GM21528 (cell line): Measurements from ENCODE around the gene FBXO8.

Experiments
- ATAC-seq: cut with Tn5 transposase; IDR thresholded peaks from one replicate; pipeline ENCODE4 v1.9.1; 2021; ENCODE audit warnings: mild to moderate bottlenecking, moderate library complexity; ENCODE audit not compliant: unreplicated experiment, low FRiP score

The FBXO8 gene

GRCh38 chr4:174252412-174252811 lies 31.1 kb downstream of the FBXO8 start:
- no peak for ATAC-seq

DNA sequence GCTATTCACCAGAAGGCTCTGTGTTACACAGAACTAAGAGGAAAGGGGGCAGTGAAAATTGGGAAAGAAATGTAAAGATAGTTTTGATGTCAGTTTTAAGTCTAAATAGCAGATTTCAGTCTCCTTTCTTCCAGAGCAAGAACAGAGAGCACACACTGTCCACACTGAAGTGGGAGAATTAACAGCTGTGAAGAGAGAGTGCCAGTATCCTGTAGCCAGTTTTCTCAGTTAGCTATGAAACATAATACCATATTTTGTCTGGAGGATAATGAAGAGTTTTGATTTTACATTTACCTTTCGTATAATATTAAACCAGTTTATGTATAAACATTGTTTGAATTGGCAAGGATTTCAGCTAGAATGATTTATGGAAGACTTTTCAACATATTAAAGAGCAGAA lies 35.1 kb downstream of the FBXO8 start:
- no peak for ATAC-seq

DNA sequence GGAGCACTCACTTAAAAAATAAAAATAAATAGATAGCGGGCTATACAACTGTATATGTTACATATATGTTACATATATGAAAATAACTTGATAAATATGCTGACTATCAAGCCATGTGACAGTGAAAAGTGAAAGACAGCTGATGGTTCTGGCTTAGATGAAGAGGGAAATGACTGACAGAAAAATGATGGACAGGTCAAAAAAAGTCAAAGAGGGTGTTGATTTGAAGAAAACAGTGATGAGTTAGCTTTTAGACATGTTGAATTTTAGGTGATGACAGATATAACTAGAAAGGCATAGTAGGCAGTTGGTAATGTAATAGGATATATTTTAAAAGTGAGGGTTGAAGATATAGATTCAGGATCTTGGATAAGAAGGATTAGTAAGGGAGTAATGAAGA lies 37.8 kb downstream of the FBXO8 start:
- no peak for ATAC-seq

DNA sequence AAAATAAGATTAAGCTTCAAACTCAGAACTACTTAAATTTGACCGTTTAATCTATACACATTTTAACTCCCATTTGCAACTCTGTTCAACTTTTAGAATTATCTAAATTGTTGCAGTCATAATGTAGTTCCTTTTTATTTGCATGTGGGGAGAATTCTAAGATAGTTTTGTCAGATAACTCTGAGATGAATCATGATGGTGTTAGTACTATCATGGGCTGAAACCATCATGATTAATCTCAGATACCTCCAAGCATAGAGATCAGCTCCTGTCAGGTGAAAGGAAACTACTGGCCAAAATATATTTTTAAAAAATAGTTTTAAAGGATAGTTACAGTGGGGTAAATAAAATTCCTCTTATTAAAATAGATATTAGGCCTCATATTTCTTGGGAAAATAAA lies 39.0 kb downstream of the FBXO8 start:
- no peak for ATAC-seq

DNA sequence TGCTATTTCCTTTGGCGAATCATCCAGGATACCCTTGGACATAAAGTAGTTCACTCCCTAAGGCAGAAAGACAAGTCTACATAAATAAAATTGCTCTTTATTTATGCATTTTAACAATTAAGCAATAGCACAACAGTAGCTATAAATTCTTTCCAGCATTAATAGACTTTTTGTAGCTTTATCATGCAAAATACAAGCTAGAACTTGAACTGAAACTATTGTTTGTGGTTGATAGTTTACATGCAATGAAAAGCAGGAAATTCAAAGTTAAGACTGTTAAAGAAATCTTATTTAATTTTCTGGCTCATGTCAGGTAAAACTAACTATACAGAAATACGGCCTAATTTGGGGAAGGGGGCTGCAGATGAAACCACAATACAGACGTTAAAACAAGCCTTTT lies 42.3 kb downstream of the FBXO8 start:
- ATAC-seq, result peak; percentile 50

- ATAC-seq, result no peak
Measured at GRCh38 chr4:174236359-174236758, 47.1 kb downstream of the FBXO8 start.

GRCh38 chr4:174230680-174231079 lies 52.8 kb downstream of the FBXO8 start:
- no peak for ATAC-seq

DNA sequence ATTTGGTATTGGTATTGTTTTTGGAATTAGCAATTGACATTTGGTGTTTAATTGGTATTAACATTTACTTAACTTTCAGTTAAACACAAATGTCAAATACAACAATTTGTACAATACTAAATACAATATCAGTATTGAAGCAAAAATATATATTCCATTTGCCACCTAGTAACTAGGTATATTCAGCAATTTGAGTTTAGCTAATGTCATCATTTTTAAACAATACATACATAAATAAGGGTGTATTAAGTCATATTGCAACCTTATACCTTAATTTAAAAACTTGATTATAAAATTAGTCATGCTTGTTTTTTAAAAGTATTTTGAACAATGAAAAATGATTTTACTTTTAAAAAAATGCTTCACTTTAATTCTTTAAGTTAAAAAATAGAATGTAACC lies 53.3 kb downstream of the FBXO8 start:
- ATAC-seq, result no peak

GRCh38 chr4:174228988-174229387 lies 54.5 kb downstream of the FBXO8 start:
- no peak for ATAC-seq

GRCh38 chr4:174225349-174226049 lies 58.0 kb downstream of the FBXO8 start:
- no peak for ATAC-seq

DNA sequence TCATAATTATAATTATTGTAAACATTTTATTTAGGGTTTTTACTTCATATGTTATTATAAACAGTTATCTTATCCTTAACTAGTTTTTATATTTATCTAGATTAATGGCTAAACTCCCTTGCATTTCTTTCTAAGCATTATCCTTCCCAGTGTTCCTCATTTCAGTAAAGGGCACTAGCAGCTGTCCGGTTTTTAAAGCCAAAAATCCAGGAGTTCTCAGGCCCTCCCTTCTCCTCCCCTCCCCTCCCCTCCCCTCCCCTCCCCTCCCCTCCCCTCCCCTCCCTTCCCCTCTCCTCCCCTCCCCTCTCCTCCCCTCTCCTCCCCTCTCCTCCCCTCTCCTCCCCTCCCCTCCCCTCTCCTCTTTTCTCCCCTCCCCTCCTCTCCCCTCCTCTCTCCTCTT lies 58.9 kb downstream of the FBXO8 start:
- ATAC-seq, result no peak

GRCh38 chr4:174222266-174222872 lies 61.1 kb downstream of the FBXO8 start:
- no peak for ATAC-seq

DNA sequence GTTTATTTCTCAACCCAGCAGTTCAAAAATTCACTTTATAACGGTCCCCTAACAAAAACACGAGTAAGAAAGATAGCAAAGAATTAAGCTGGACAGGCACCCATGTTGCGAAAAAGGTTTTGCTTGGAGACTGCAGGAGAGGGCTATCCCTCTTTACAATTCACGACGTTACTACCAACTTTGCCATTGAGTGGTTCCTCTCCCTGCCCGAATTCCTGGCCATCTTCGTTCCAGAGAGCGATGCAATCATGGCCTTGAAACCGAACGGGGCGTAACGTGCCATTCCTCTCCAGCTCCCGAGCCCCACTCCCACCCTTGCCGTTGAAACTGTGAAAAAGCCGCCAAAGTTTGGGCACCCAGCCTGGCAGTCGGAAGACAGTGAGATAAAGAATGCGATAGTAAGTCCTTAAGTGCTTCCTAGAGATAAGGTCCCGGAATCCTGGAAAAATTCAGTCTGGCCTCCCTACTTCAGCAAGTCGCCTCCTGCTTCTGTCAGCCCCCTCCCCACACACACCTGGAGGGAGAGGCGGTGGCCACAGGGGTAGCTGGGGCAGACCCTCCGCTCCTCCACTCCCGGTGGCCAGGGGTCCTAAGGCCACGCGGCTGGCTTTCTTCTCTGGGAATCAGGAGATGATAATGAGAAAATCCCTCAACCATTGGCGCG lies 65.2 kb downstream of the FBXO8 start:
- ATAC-seq, result no peak

GRCh38 chr4:174217273-174218126 lies 66.0 kb downstream of the FBXO8 start:
- no peak for ATAC-seq

DNA sequence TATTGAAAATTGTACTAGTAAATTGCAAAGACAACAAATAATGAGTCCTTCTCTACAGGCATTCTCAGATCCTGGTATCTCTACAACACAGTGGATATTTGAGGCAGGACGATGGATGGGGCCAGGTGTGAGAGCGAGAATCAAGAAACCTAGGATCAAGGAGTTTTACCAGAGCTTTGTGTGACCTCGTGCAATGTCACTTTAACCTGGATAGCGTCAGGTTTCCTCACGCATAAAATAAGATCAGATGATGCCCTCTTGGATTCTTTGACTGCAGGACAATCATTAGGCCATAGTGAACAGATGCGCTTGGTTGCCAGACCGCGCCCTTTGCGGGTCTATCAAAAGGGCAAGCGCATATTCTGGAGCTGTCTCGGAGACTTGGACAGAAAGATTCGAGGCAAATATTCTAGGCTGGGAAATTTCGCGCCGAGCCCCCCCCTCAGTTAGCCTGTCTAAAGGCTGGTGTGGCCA lies 66.6 kb downstream of the FBXO8 start:
- ATAC-seq, result no peak

DNA sequence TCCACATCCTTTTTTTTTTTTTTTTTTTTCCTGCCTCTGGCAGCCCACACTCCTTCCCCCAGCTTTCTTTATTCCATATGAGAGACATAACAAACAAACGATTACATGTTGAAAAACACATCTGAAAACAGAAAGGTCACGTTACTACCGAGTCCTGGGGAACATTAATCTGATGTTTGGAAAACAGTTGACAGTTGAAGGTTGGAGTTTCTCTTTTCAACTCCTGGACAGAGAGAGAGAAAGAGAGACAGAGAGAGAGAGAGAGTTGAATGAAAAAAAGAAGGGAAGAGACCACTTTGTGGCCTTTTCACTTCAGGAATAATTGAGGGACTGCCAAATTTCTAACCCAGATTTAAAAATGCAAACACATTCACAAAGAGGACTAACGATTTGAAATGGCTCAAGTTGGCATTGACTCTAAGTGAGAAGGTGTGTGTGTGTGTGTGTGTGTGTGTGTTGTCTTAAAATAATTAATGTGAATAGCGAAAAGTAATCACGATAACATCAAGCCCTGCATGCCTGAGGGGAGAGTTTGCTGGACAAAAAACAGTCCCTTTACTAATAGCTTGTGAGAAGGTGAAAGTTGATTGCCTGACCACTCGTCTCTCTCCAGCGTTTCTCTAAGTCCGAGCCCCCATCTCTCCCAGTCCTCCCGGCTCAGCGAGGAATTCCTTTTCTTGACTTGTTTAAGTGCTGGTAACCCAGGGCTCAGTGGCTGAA lies 67.3 kb downstream of the FBXO8 start:
- no peak for ATAC-seq

GRCh38 chr4:174215057-174215456 lies 68.4 kb downstream of the FBXO8 start:
- ATAC-seq, result no peak

GRCh38 chr4:174214101-174214878 lies 69.2 kb downstream of the FBXO8 start:
- ATAC-seq, result peak; percentile 43

GRCh38 chr4:174213731-174214100 lies 69.8 kb downstream of the FBXO8 start:
- ATAC-seq, result no peak

DNA sequence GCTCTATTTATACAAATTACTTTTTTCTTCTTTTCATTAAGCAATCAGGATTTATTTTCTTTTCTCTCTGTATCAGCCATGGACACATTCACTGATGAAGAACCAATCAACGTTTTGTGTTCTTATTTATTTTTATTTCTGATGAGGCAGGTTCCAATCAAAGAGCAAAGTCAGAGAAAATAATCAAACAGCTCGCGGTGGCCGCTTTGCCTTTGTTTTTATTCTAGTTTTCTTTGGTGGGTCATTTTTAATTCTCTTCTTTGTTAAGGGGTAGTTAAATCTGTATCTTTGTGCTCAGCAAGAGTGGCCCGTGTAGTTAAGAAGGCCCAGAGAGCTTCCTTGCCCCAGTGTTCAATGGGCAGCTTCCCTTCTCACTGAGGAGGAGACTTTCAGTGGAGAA lies 71.4 kb downstream of the FBXO8 start:
- ATAC-seq, result no peak
